HepG2 (cell line): ENCODE measurements around the gene SURF6. TPM values are rescaled to one million over a fixed set of nuclear protein-coding genes. Genes with fewer than 3 reads are reported as not detected.

Experiments
- ATAC-seq: fragments of 200-7000 bp; cut with Tn5 transposase; 3 replicates; pipeline ENCODE4 v1.9.1; 2020; ENCODE audit warnings: mild to moderate bottlenecking, moderate library complexity
- BruUV-seq: library from RNA; stranded (reverse); fragments of 400-500 nt; replicated peaks from 2 replicates; lab custom pipeline; 2021; lab: Mats Ljungman, UMichigan
- CTCF ChIA-PET: fragments of 300-600 bp; formaldehyde crosslinking; extraction: SDS; loops from one replicate; lab custom pipeline; 2021; ENCODE audit warnings: low total read pairs, inconsistent platforms, low intra/inter-chr PET ratio; lab: Yijun Ruan, JAX
- POLR2A ChIA-PET: fragments of 350-600 bp; sonication (Branson Sonifier 250); formaldehyde crosslinking; loops from one replicate; lab custom pipeline; 2020; ENCODE audit warnings: antibody characterized with exemption, inconsistent platforms; lab: Yijun Ruan, JAX
- DNase-seq: peaks from one replicate; pipeline ENCODE4 v3.0.0-alpha.2; 2015; ENCODE audit warnings: low spot score
- FAIRE-seq: peaks from 3 replicates; lab custom pipeline; 2011; peaks lifted over from hg19 to GRCh38; lab: Jason Lieb, UNC
- H2AFZ ChIP-seq: one replicate; pipeline ENCODE4 v1.6.1; 2011; ENCODE audit warnings: low read length, inconsistent platforms
- H3K27ac ChIP-seq: fragments of 300-600 bp; 3 replicates; pipeline ENCODE4 v1.8.0; 2011; ENCODE audit warnings: mixed run types, mild to moderate bottlenecking, mixed read lengths, low read length, inconsistent platforms; ENCODE audit not compliant: insufficient read depth; ENCODE audit errors: extremely low read length
- H3K27me3 ChIP-seq, 2 experiments: fragments of 200-600 bp in 1 of 2; 2 replicates in 1 of 2; 3 replicates in 1 of 2; pipeline versions ENCODE4 v1.6.0 to v1.8.0; 2011; ENCODE audit warnings: low read length in 2 of 2, mild to moderate bottlenecking in 2 of 2, moderate library complexity in 2 of 2, inconsistent platforms in 1 of 2; ENCODE audit not compliant: insufficient read depth in 2 of 2, control insufficient read depth in 1 of 2
- H3K36me3 ChIP-seq, 2 experiments: fragments of 200-600 bp in 1 of 2; replicated peaks in 1 of 2; 2 replicates in 1 of 2; 3 replicates in 1 of 2; pipeline versions ENCODE4 v1.5.1 to v1.8.0; 2011; ENCODE audit warnings: low read length in 2 of 2, inconsistent platforms in 1 of 2; ENCODE audit not compliant: insufficient read depth in 2 of 2, control insufficient read depth in 1 of 2
- H3K4me1 ChIP-seq: 2 replicates; pipeline ENCODE4 v1.5.1; 2012; ENCODE audit warnings: low read length, inconsistent platforms; ENCODE audit not compliant: insufficient read depth
- H3K4me2 ChIP-seq: 2 replicates; pipeline ENCODE4 v1.6.0; 2011; ENCODE audit warnings: low read depth, low read length, inconsistent platforms
- H3K4me3 ChIP-seq, 3 experiments: fragments of 200-600 bp in 1 of 3; sonication (generic), shearing (Covaris generic) in 1 of 3; replicated peaks in 1 of 3; 2 replicates each; pipeline ENCODE4 v1.5.1; 2011 to 2016; ENCODE audit warnings: low read length in 3 of 3, inconsistent platforms in 2 of 3, low read depth in 2 of 3, mild to moderate bottlenecking in 2 of 3, control low read depth in 1 of 3, mixed read lengths in 1 of 3; ENCODE audit not compliant: insufficient read depth in 1 of 3
- H3K79me2 ChIP-seq: one replicate; pipeline ENCODE4 v1.6.1; 2011; ENCODE audit warnings: low read length, inconsistent platforms; ENCODE audit not compliant: insufficient read depth
- H3K9ac ChIP-seq: 2 replicates; pipeline ENCODE4 v1.6.0; 2011; ENCODE audit warnings: mild to moderate bottlenecking, low read depth, low read length, inconsistent platforms; ENCODE audit not compliant: insufficient read depth
- H3K9me3 ChIP-seq: 2 replicates; pipeline ENCODE4 v1.5.1; 2012; ENCODE audit warnings: mild to moderate bottlenecking, low read length
- H4K20me1 ChIP-seq: 2 replicates; pipeline ENCODE4 v1.6.0; 2011; ENCODE audit warnings: inconsistent platforms, mild to moderate bottlenecking, low read length, moderate library complexity; ENCODE audit not compliant: insufficient read depth
- ATF2 ChIP-seq: sonication (generic); formaldehyde crosslinking; IDR thresholded peaks from 2 replicates; pipeline ENCODE4 v1.4.0; 2020; ENCODE audit warnings: missing genetic modification reagents
- ATF7 ChIP-seq, 2 experiments: fragments of 450-650 bp in 1 of 2; sonication (generic) in 1 of 2; formaldehyde crosslinking in 1 of 2; IDR thresholded peaks; 2 replicates each; pipeline versions ENCODE4 v1.4.0 to v1.6.1; 2016 to 2020; ENCODE audit warnings: antibody characterized with exemption in 1 of 2, mild to moderate bottlenecking in 1 of 2, missing genetic modification reagents in 1 of 2
- FOXK2 ChIP-seq: fragments of 450-650 bp; IDR thresholded peaks from 2 replicates; pipeline ENCODE4 v1.6.1; 2016
- IKZF1 ChIP-seq: fragments of 450-650 bp; IDR thresholded peaks from 2 replicates; pipeline ENCODE4 v1.7.1; 2016
- IRF2 ChIP-seq: IDR thresholded peaks from 2 replicates; pipeline ENCODE4 v1.6.1; 2018; ENCODE audit warnings: missing genetic modification reagents, missing compliant biosample characterization
- KDM3A ChIP-seq: IDR thresholded peaks from 2 replicates; pipeline ENCODE4 v1.6.1; 2018; ENCODE audit warnings: low read depth, missing compliant biosample characterization
- KLF9 ChIP-seq: IDR thresholded peaks from 2 replicates; pipeline ENCODE4 v1.6.1; 2016; ENCODE audit warnings: low read depth
- MIXL1 ChIP-seq: IDR thresholded peaks from 2 replicates; pipeline ENCODE4 v1.6.1; 2016
- MXI1 ChIP-seq: IDR thresholded peaks from 3 replicates; pipeline ENCODE4 v1.6.1; 2012; ENCODE audit warnings: low read depth, low read length, inconsistent platforms, borderline replicate concordance
- NONO ChIP-seq, 2 experiments: fragments of 450-650 bp in 1 of 2; sonication (generic) in 1 of 2; formaldehyde crosslinking in 1 of 2; IDR thresholded peaks in 1 of 2; conservative IDR thresholded peaks in 1 of 2; 2 replicates each; pipeline versions ENCODE4 v1.6.1 to v1.8.0; 2017 to 2022; ENCODE audit warnings: mild to moderate bottlenecking in 1 of 2, missing genetic modification reagents in 1 of 2, moderate library complexity in 1 of 2
- PHF21A ChIP-seq: sonication (generic); formaldehyde crosslinking; IDR thresholded peaks from 2 replicates; pipeline ENCODE4 v1.5.0; 2020; ENCODE audit warnings: mild to moderate bottlenecking, missing genetic modification reagents
- RXRB ChIP-seq: IDR thresholded peaks from 2 replicates; pipeline ENCODE4 v1.6.1; 2016; ENCODE audit warnings: borderline replicate concordance, missing genetic modification reagents, missing compliant biosample characterization
- SNAI1 ChIP-seq: sonication (generic); formaldehyde crosslinking; IDR thresholded peaks from 2 replicates; pipeline ENCODE4 v1.5.0; 2020; ENCODE audit warnings: mild to moderate bottlenecking, missing genetic modification reagents, borderline replicate concordance
- SRSF4 ChIP-seq: fragments of 200-400 bp; formaldehyde crosslinking; IDR thresholded peaks from one replicate; pipeline ENCODE4 v1.6.1; 2018; ENCODE audit warnings: mild to moderate bottlenecking, low read depth, low read length, moderate library complexity; ENCODE audit not compliant: poor library complexity, severe bottlenecking
- U2AF1 ChIP-seq: fragments of 200-400 bp; formaldehyde crosslinking; optimal IDR thresholded peaks from 2 replicates; pipeline ENCODE3; 2017; ENCODE audit warnings: mild to moderate bottlenecking, low read depth, low read length
- ZBTB37 ChIP-seq: sonication (generic); formaldehyde crosslinking; IDR thresholded peaks from 2 replicates; pipeline ENCODE4 v1.4.0; 2020; ENCODE audit warnings: mild to moderate bottlenecking, missing genetic modification reagents
- ZNF282 ChIP-seq: fragments of 450-650 bp; IDR thresholded peaks from 2 replicates; pipeline ENCODE4 v1.6.1; 2018; ENCODE audit not compliant: partially characterized antibody
- ZNF629 ChIP-seq: sonication (generic); formaldehyde crosslinking; conservative IDR thresholded peaks from 2 replicates; pipeline ENCODE4 v1.5.0; 2020; ENCODE audit warnings: missing genetic modification reagents
- ZNF652 ChIP-seq: IDR thresholded peaks from 2 replicates; pipeline ENCODE4 v1.6.1; 2016; ENCODE audit warnings: low read depth, borderline replicate concordance
- ZSCAN5A ChIP-seq: sonication (generic); formaldehyde crosslinking; IDR thresholded peaks from 2 replicates; pipeline ENCODE4 v1.8.0; 2022; ENCODE audit warnings: mild to moderate bottlenecking, missing genetic modification reagents, borderline replicate concordance
- WGBS: methylation state at CpG from one replicate; pipeline ENCODE4 v1.1.6; 2017; ENCODE audit warnings: low lambda C conversion rate; 5-methylcytosine and 5-hydroxymethylcytosine counted together
- in situ Hi-C: cut with HindIII; loops from 2 replicates; pipeline ENCODE4 v1.10.0; 2017; ENCODE audit warnings: low pct_unique_long_range_greater_than_20kb; ENCODE audit not compliant: extremely low pct_ligation_motif_present
- intact Hi-C: fragments of 100-400 bp; cut with micrococcal nuclease; formaldehyde crosslinking; loops from one replicate; pipeline ENCODE4 v1.10.0; 2022; ENCODE audit not compliant: unreplicated experiment
- polyA plus RNA-seq, 8 experiments: library from polyadenylated mRNA; depleted of rRNA in 3 of 8; stranded (reverse) in 7 of 8; unstranded in 1 of 8; fragments of >200 nt; fragmentation: Illumina TruSeq in 4 of 8; extraction: Trizol in 4 of 8; gene quantifications; 2 replicates each; pipeline versions ENCODE4 v1.2.1 to v1.2.3, GENCODE V29; 2011 to 2016; ENCODE audit warnings: low read depth in 4 of 8, missing spikeins in 1 of 8, mixed read lengths in 1 of 8; ENCODE audit not compliant: insufficient read depth in 1 of 8
- total RNA-seq, 5 experiments: library from RNA; depleted of rRNA; stranded (reverse); fragments of >200 nt; fragmentation: Illumina TruSeq; extraction: Trizol; gene quantifications; 2 replicates each; pipeline ENCODE4 v1.2.3, GENCODE V29; 2016; ENCODE audit warnings: low read depth in 1 of 5

Gene SURF6
- total and polyA plus RNA-seq, 2 of the 13 experiments (the other 11 are each of a cell fraction or from before 2014, with no cell fraction given) = 5.9 to 14.7 TPM

GRCh38 chr9:133382507-133383141 lies 46.6 kb upstream of the SURF6 start:
- no peaks in the 10 kb centered on the region for H3K27me3 ChIP-seq
- DNase-seq (no peak), ATAC-seq (no peak), FAIRE-seq (no peak)
- no peaks in the 10 kb centered on the region for H3K36me3 ChIP-seq
- peaks cover 65% of the 10 kb centered on the region for H3K4me1 ChIP-seq
- POLR2A ChIA-PET = no interaction called here
- H3K27ac ChIP-seq = no peak overlapping the region
- intact Hi-C loops = loop anchor here (1.0 kb wide), 1 partner anchor 9 kb away; no protein-coding TSS in a partner anchor
- H2AFZ ChIP-seq = no peak overlapping the region
- CTCF ChIA-PET = no interaction called here
- in situ Hi-C loops = no loop called here
- H3K9me3 ChIP-seq = peaks cover 10% of the 10 kb centered on the region; the same call in 1 of the 2 replicates
- no peak overlapping the region for H3K9ac ChIP-seq
- H3K79me2 ChIP-seq = no peaks in the 10 kb centered on the region
- no peak overlapping the region for H3K4me3 ChIP-seq
- BruUV-seq = no TSS peak
- H3K4me2 ChIP-seq = no peak overlapping the region
- H4K20me1 ChIP-seq = no peaks in the 10 kb centered on the region
- 68% methylated on average over 4 of the region's 4 CpGs for WGBS
- TF ChIP-seq SRSF4 (no peak), KDM3A (CRISPR knock-in tag) (no peak), MIXL1 (no peak), IKZF1 (0 out of 2 replicates have a peak, but pooled peaks have one; percentile 56), MXI1 (no peak), SNAI1 (CRISPR knock-in tag) (no peak), ZBTB37 (0 out of 2 replicates have a peak, but pooled peaks have one; percentile 46), ZNF282 (peak; percentile 8), IRF2 (CRISPR knock-in tag) (no peak), ZNF652 (no peak), ZNF629 (no peak), NONO (IDR thresholded peaks at IDR 0.05) (peak; percentile 12; the same call in 1 of the 2 replicates), NONO (CRISPR knock-in tag; conservative IDR thresholded peaks at IDR 0.05) (no peak), ZSCAN5A (CRISPR knock-in tag) (no peak), ATF7 (IDR thresholded peaks at IDR 0.05) (0 out of 2 replicates have a peak, but pooled peaks have one; percentile 3), ATF7 (CRISPR knock-in tag; IDR thresholded peaks at IDR 0.05) (no peak), FOXK2 (peak; percentile 5; the same call in 1 of the 2 replicates), ATF2 (CRISPR knock-in tag) (no peak), U2AF1 (no peak), RXRB (CRISPR knock-in tag) (no peak), PHF21A (CRISPR knock-in tag) (no peak), KLF9 (no peak)
